PC-9 (cell line): ENCODE data around the gene SYF2. TPM values are rescaled to one million over a fixed set of nuclear protein-coding genes. Genes with fewer than 3 reads are reported as not detected.

Source experiments
- BruUV-seq: library from RNA; stranded (reverse); fragments of 400-500 nt; replicated peaks from 2 replicates; lab custom pipeline; 2021; lab: Mats Ljungman, UMichigan
- CTCF ChIA-PET: fragments of 300-600 bp; sonication (Branson Sonifier 250); formaldehyde crosslinking; loops from one replicate; lab custom pipeline; 2022; ENCODE audit warnings: antibody characterized with exemption; lab: Charles Lee
- POLR2A ChIA-PET: fragments of 300-600 bp; sonication (Branson Sonifier 250); formaldehyde crosslinking; loops from one replicate; lab custom pipeline; 2022; ENCODE audit warnings: antibody characterized with exemption; ENCODE audit not compliant: unreplicated experiment; lab: Charles Lee
- DNase-seq, 2 experiments: peaks; one replicate each; pipeline versions ENCODE4 v3.0.0 to v3.0.0-alpha.2; 2015 to 2022; ENCODE audit warnings: mixed read lengths in 1 of 2
- H2AFZ ChIP-seq: fragments of 200-600 bp; sonication (generic); 2 replicates; pipeline ENCODE4 v1.8.1; 2017; ENCODE audit warnings: antibody characterized with exemption
- H3F3A ChIP-seq: fragments of 200-600 bp; sonication (generic); 2 replicates; pipeline ENCODE4 v1.8.1; 2017; ENCODE audit warnings: antibody characterized with exemption, mild to moderate bottlenecking, low read depth; ENCODE audit not compliant: insufficient read depth
- H3K27ac ChIP-seq: fragments of 200-600 bp; sonication (generic); 2 replicates; pipeline ENCODE4 v1.6.1; 2016; ENCODE audit warnings: mixed run types
- H3K27me3 ChIP-seq: fragments of 200-600 bp; sonication (generic); 2 replicates; pipeline ENCODE4 v1.6.1; 2016; ENCODE audit warnings: low read depth, mixed run types; ENCODE audit not compliant: insufficient read depth
- H3K36me3 ChIP-seq: fragments of 200-600 bp; sonication (generic); 2 replicates; pipeline ENCODE4 v1.6.1; 2016; ENCODE audit warnings: low read depth, mixed run types
- H3K4me1 ChIP-seq: fragments of 200-600 bp; sonication (generic); replicated peaks from 2 replicates; pipeline ENCODE4 v1.6.1; 2016; ENCODE audit warnings: mixed run types; ENCODE audit not compliant: insufficient read depth
- H3K4me2 ChIP-seq: fragments of 200-600 bp; sonication (generic); 2 replicates; pipeline ENCODE4 v1.6.1; 2017; ENCODE audit warnings: mixed run types
- H3K4me3 ChIP-seq: fragments of 200-600 bp; sonication (generic); 2 replicates; pipeline ENCODE4 v1.6.1; 2016; ENCODE audit warnings: mixed run types
- H3K79me2 ChIP-seq: fragments of 200-600 bp; sonication (generic); 2 replicates; pipeline ENCODE4 v1.6.1; 2017; ENCODE audit warnings: low read depth, mixed run types
- H3K9me2 ChIP-seq: fragments of 200-600 bp; sonication (generic); 2 replicates; pipeline ENCODE4 v1.8.1; 2017; ENCODE audit warnings: mild to moderate bottlenecking; ENCODE audit not compliant: insufficient read depth
- H3K9me3 ChIP-seq: fragments of 200-600 bp; sonication (generic); 2 replicates; pipeline ENCODE4 v1.8.1; 2016; ENCODE audit warnings: low read depth; ENCODE audit not compliant: insufficient read depth
- H4K20me1 ChIP-seq: fragments of 200-600 bp; sonication (generic); 2 replicates; pipeline ENCODE4 v1.8.1; 2017; ENCODE audit not compliant: insufficient read depth
- CTCF ChIP-seq: fragments of 200-600 bp; sonication (generic); conservative IDR thresholded peaks from 2 replicates; pipeline ENCODE4 v1.6.1; 2017; ENCODE audit warnings: mixed run types, antibody characterized with exemption, mild to moderate bottlenecking, moderate library complexity
- EZH2 ChIP-seq: fragments of 200-600 bp; sonication (generic); IDR thresholded peaks from 2 replicates; pipeline ENCODE4 v1.8.0; 2017; ENCODE audit warnings: antibody characterized with exemption, low read depth
- intact Hi-C: fragments of 100-400 bp; cut with micrococcal nuclease; formaldehyde crosslinking; loops from one replicate; pipeline ENCODE4 v1.10.0; 2022; ENCODE audit not compliant: unreplicated experiment
- total RNA-seq: library from RNA; stranded (reverse); gene quantifications from 2 replicates; pipeline ENCODE4 v1.2.3, GENCODE V29; 2021

The SYF2 gene
- total RNA-seq, 1 experiment from 2014 or later: 48.1 TPM

- no peaks in the 10 kb centered on the region for H3K4me1 ChIP-seq
- H3K27me3 ChIP-seq: no peaks in the 10 kb centered on the region
- no peaks in the 10 kb centered on the region for H3K9me2 ChIP-seq
- ChIA-PET CTCF (no interaction called here), POLR2A (no interaction called here)
- no peak for TF ChIP-seq CTCF
- TF ChIP-seq EZH2: no peak
- H4K20me1 ChIP-seq: no peaks in the 10 kb centered on the region
- no peaks in the 10 kb centered on the region for H3F3A ChIP-seq
- no peak overlapping the region for H3K27ac ChIP-seq
- no peaks in the 10 kb centered on the region for H3K79me2 ChIP-seq
- H3K4me2 ChIP-seq: no peak overlapping the region
- intact Hi-C loops: no loop called here
- H3K4me3 ChIP-seq: no peak overlapping the region
- H3K36me3 ChIP-seq: no peaks in the 10 kb centered on the region
- no peaks in the 10 kb centered on the region for H3K9me3 ChIP-seq
- H2AFZ ChIP-seq: no peak overlapping the region
- DNase-seq: no peak
- BruUV-seq: no TSS peak
Observed at GRCh38 chr1:25217015-25217414, 15.3 kb downstream of the SYF2 start.

- no peaks in the 10 kb centered on the region for H3K4me1 ChIP-seq
- H3K4me3 ChIP-seq: no peak overlapping the region
- TF ChIP-seq CTCF: no peak
- no peak for TF ChIP-seq EZH2
- H3K27ac ChIP-seq: no peak overlapping the region
- no peaks in the 10 kb centered on the region for H3K36me3 ChIP-seq
- H3F3A ChIP-seq: no peaks in the 10 kb centered on the region
- no peak overlapping the region for H2AFZ ChIP-seq
- no peaks in the 10 kb centered on the region for H3K27me3 ChIP-seq
- no peaks in the 10 kb centered on the region for H3K9me3 ChIP-seq
- intact Hi-C loops: no loop called here
- no peak overlapping the region for H3K4me2 ChIP-seq
- H4K20me1 ChIP-seq: no peaks in the 10 kb centered on the region
- ChIA-PET CTCF (no interaction called here), POLR2A (interaction anchor here (0.7 kb wide), 1 partner anchor 38 kb away, joined by 5 read pairs; no protein-coding TSS in a partner anchor)
- no peaks in the 10 kb centered on the region for H3K9me2 ChIP-seq
- H3K79me2 ChIP-seq: no peaks in the 10 kb centered on the region
- no TSS peak for BruUV-seq
- DNase-seq: no peak
Observed at GRCh38 chr1:25216123-25216522, 16.2 kb downstream of the SYF2 start.

GRCh38 chr1:25212725-25213124 is 19.6 kb downstream of the SYF2 start:
- Histone ChIP-seq H3K36me3 (no peaks in the 10 kb centered on the region), H4K20me1 (no peaks in the 10 kb centered on the region), H3K27ac (no peak overlapping the region), H3K79me2 (no peaks in the 10 kb centered on the region), H3K9me2 (no peaks in the 10 kb centered on the region), H3K4me2 (no peak overlapping the region), H3K27me3 (no peaks in the 10 kb centered on the region), H3K9me3 (no peaks in the 10 kb centered on the region), H2AFZ (no peak overlapping the region), H3K4me3 (no peak overlapping the region), H3F3A (no peaks in the 10 kb centered on the region), H3K4me1 (no peaks in the 10 kb centered on the region)
- BruUV-seq: no TSS peak
- no peak for DNase-seq
- TF ChIP-seq EZH2 (no peak), CTCF (no peak)
- intact Hi-C loops: no loop called here
- ChIA-PET POLR2A (no interaction called here), CTCF (no interaction called here)
